Neural cell (in vitro differentiated cells): Measurements from ENCODE around the gene TUBB2A. TPM values are rescaled to one million over a fixed set of nuclear protein-coding genes. Genes with fewer than 3 reads are reported as not detected.

Source experiments
- H2AFZ ChIP-seq: fragments of 200-600, 300-800 bp; sonication (generic), shearing (Covaris generic); 2 replicates; pipeline ENCODE4 v1.6.0; 2014; ENCODE audit warnings: low read depth, mild to moderate bottlenecking, antibody characterized with exemption, low read length, moderate library complexity
- H3F3A ChIP-seq: fragments of 200-600 bp; shearing (Covaris generic); 2 replicates; pipeline ENCODE4 v1.6.1; 2016; ENCODE audit warnings: mild to moderate bottlenecking, moderate library complexity, mixed read lengths, antibody characterized with exemption, low read length; ENCODE audit not compliant: insufficient read depth, poor library complexity, severe bottlenecking
- H3K27ac ChIP-seq: fragments of 200-600, 300-800 bp; sonication (generic), shearing (Covaris generic); 2 replicates; pipeline ENCODE4 v1.5.1; 2014; ENCODE audit warnings: mild to moderate bottlenecking, low read length, moderate library complexity
- H3K27me3 ChIP-seq: fragments of 300-800, 200-600 bp; sonication (generic), shearing (Covaris generic); 2 replicates; pipeline ENCODE4 v1.6.0; 2014; ENCODE audit warnings: mild to moderate bottlenecking, low read depth, low read length, moderate library complexity; ENCODE audit not compliant: insufficient read depth
- H3K36me3 ChIP-seq: fragments of 300-800, 200-600 bp; sonication (generic), shearing (Covaris generic); 2 replicates; pipeline ENCODE4 v1.5.1; 2014; ENCODE audit warnings: mild to moderate bottlenecking, antibody characterized with exemption, low read length, moderate library complexity; ENCODE audit not compliant: insufficient read depth
- H3K4me2 ChIP-seq: fragments of 300-800, 200-600 bp; sonication (generic), shearing (Covaris generic); 2 replicates; pipeline ENCODE4 v1.6.0; 2014; ENCODE audit warnings: mild to moderate bottlenecking, low read length
- H3K4me3 ChIP-seq: fragments of 300-800, 200-600 bp; sonication (generic), shearing (Covaris generic); 2 replicates; pipeline ENCODE4 v1.5.1; 2014; ENCODE audit warnings: mild to moderate bottlenecking, low read length, moderate library complexity
- H3K79me2 ChIP-seq: fragments of 200-600 bp; shearing (Covaris generic); replicated peaks from 2 replicates; pipeline ENCODE4 v1.6.0; 2014; ENCODE audit warnings: mild to moderate bottlenecking, low read length, moderate library complexity; ENCODE audit not compliant: insufficient read depth
- H3K9ac ChIP-seq: fragments of 300-800, 200-600 bp; sonication (generic), shearing (Covaris generic); 2 replicates; pipeline ENCODE4 v1.6.1; 2016; ENCODE audit warnings: mild to moderate bottlenecking, low read length, mixed read lengths
- H3K9me2 ChIP-seq: fragments of 200-600 bp; shearing (Covaris generic); 2 replicates; pipeline ENCODE4 v1.6.1; 2016; ENCODE audit warnings: mild to moderate bottlenecking, low read length, mixed read lengths; ENCODE audit not compliant: insufficient read depth
- H3K9me3 ChIP-seq: fragments of 200-600, 300-800 bp; sonication (generic), shearing (Covaris generic); 2 replicates; pipeline ENCODE4 v1.6.1; 2016; ENCODE audit warnings: mild to moderate bottlenecking, mixed run types, low read length, moderate library complexity, mixed read lengths
- H4K20me1 ChIP-seq: fragments of 200-600 bp; shearing (Covaris generic); 2 replicates; pipeline ENCODE4 v1.6.1; 2016; ENCODE audit warnings: mild to moderate bottlenecking, mixed run types; ENCODE audit not compliant: insufficient read depth
- CTCF ChIP-seq: fragments of 450-650 bp; IDR thresholded peaks from 2 replicates; pipeline ENCODE4 v1.5.1; 2014; ENCODE audit warnings: antibody characterized with exemption, mild to moderate bottlenecking, moderate library complexity; ENCODE audit not compliant: poor library complexity, severe bottlenecking
- EP300 ChIP-seq: fragments of 450-650 bp; conservative IDR thresholded peaks from 2 replicates; pipeline ENCODE4 v1.6.1; 2014; ENCODE audit warnings: antibody characterized with exemption, mild to moderate bottlenecking, moderate library complexity; ENCODE audit not compliant: poor library complexity, severe bottlenecking
- EZH2 ChIP-seq: fragments of 200-600, 300-800 bp; shearing (Covaris generic), sonication (generic); IDR thresholded peaks from 2 replicates; pipeline ENCODE4 v1.6.1; 2014; ENCODE audit warnings: antibody characterized with exemption, low read length, borderline replicate concordance, mild to moderate bottlenecking; ENCODE audit not compliant: insufficient read depth, poor library complexity, severe bottlenecking
- MXI1 ChIP-seq: fragments of 450-650 bp; conservative IDR thresholded peaks from 2 replicates; pipeline ENCODE4 v1.6.1; 2014; ENCODE audit warnings: antibody characterized with exemption, mild to moderate bottlenecking; ENCODE audit not compliant: poor library complexity, severe bottlenecking
- POLR2AphosphoS5 ChIP-seq: IDR thresholded peaks from 2 replicates; pipeline ENCODE4 v1.6.1; 2012
- RAD21 ChIP-seq: fragments of 450-650 bp; conservative IDR thresholded peaks from 2 replicates; pipeline ENCODE4 v1.6.1; 2014; ENCODE audit warnings: antibody characterized with exemption, mild to moderate bottlenecking, moderate library complexity
- SMC3 ChIP-seq: fragments of 450-650 bp; conservative IDR thresholded peaks from 2 replicates; pipeline ENCODE4 v1.6.1; 2014; ENCODE audit warnings: antibody characterized with exemption, mild to moderate bottlenecking, moderate library complexity; ENCODE audit not compliant: poor library complexity
- TAF1 ChIP-seq: IDR thresholded peaks from 2 replicates; pipeline ENCODE4 v1.6.1; 2012; ENCODE audit warnings: low read depth
- polyA plus RNA-seq: library from polyadenylated mRNA; depleted of rRNA; stranded (reverse); fragments of >200 nt; gene quantifications from 2 replicates; pipeline ENCODE4 v1.2.3, GENCODE V29; 2014
- TF ChIP-seq, protein P1 (sequence below): IDR thresholded peaks from 2 replicates; pipeline ENCODE4 v1.6.1; 2012; ENCODE audit warnings: borderline replicate concordance

TUBB2A gene
- polyA plus RNA-seq, 1 donor from 2014 or later: 1,088 TPM

DNA sequence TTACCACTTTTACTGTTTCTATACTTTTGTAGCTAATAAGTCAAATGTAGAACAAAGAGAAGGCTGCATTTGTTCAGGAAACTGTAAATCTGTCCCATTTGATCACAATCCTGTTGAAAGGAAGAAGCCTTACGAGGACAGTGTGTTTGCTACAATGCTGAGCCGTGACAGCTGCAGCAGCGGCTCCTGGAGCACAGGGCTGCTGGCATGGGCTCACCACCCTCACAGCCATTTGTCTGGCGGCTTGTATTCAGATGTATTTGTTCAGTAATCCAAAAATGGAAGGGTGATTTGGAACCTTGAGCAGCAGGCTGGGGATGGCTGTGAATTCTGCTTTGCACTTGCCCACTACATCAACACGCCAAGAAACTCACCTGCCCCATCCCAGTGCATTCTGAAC, 5.7 kb downstream of the TUBB2A start:
- no peak overlapping the region for H3K4me2 ChIP-seq
- peaks cover 3% of the 10 kb centered on the region for H3F3A ChIP-seq
- H2AFZ ChIP-seq: no peak overlapping the region
- no peak overlapping the region for H3K4me3 ChIP-seq
- H3K27ac ChIP-seq: no peak overlapping the region
- TF ChIP-seq TAF1 (no peak), MXI1 (no peak), EZH2 (no peak)
- no peaks in the 10 kb centered on the region for H3K9me2 ChIP-seq
- H3K27me3 ChIP-seq: no peaks in the 10 kb centered on the region
- H3K79me2 ChIP-seq: peaks cover 23% of the 10 kb centered on the region
- H3K9ac ChIP-seq: no peak overlapping the region
- no peaks in the 10 kb centered on the region for H4K20me1 ChIP-seq
- H3K9me3 ChIP-seq: no peaks in the 10 kb centered on the region
- peaks cover 11% of the 10 kb centered on the region for H3K36me3 ChIP-seq

DNA sequence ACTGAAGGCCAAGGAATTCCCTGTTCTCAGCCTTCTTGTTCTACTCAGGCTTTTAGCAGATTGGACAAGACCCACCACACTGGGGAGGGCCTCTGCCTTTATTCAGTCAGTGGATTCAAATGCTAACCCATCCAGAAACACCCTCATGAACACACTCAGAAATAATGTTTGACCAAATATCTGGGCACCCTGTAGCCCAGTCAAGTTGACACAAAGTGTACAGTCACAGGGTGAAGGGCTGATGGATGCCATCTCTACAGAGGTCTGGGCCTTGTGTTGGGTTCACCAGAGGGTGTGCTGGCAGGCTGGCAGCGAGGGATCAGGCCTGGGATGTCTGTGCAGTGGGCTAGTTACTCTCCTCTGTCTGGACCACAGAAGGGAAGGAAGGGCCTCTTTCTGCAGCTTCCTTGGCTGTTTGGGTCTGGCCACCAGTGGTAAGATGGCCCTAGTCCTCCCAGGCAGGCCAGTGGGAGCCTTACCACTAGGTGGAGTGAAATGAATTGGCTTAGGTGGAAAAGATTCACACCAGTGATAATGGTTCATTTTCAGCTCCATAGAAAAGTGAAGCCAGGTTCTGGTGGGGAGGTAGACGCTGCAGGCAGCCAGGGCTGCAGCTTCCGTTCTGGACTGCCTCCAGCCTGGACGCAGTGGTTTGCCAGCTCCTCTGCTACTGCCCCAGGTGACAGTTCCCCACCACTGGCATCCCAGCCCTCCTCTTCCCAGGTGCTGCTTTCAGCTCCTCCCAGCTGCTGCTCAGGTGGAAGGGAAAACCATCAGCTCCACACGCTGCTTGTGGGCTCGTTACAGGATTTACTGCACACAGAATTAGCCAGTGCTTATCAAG, 9.2 kb downstream of the TUBB2A start:
- no peak for TF ChIP-seq POLR2AphosphoS5
- TF ChIP-seq CTCF: peak; percentile 14
- no peaks in the 10 kb centered on the region for H4K20me1 ChIP-seq

DNA sequence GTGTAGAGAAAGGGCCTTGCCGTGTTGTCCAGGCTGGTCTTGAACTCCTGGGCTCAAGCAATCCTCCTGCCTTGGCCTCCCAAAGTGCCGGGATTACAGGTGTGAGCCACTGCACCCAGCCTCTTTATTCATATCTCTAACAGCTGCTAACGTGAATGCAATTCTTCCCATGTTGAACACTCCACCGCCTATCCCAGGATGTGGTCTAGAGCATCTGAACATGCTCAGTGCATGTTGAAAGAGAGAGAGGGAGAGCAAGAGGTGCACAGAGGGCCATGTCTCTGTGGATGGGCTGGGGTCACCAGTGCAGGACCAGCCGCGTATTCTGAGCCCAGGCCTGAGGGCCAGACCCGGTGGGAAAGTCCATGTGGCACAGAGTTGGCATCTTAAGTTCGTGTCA, 12.8 kb downstream of the TUBB2A start:
- H3F3A ChIP-seq: no peaks in the 10 kb centered on the region
- H3K27me3 ChIP-seq: no peaks in the 10 kb centered on the region
- no peak overlapping the region for H3K4me3 ChIP-seq
- no peaks in the 10 kb centered on the region for H3K9me3 ChIP-seq
- H3K79me2 ChIP-seq: no peaks in the 10 kb centered on the region
- no peak overlapping the region for H3K27ac ChIP-seq
- no peak overlapping the region for H3K9ac ChIP-seq
- H4K20me1 ChIP-seq: no peaks in the 10 kb centered on the region
- H3K36me3 ChIP-seq: no peaks in the 10 kb centered on the region
- TF ChIP-seq RAD21: no peak
- TF ChIP-seq, protein P1, sequence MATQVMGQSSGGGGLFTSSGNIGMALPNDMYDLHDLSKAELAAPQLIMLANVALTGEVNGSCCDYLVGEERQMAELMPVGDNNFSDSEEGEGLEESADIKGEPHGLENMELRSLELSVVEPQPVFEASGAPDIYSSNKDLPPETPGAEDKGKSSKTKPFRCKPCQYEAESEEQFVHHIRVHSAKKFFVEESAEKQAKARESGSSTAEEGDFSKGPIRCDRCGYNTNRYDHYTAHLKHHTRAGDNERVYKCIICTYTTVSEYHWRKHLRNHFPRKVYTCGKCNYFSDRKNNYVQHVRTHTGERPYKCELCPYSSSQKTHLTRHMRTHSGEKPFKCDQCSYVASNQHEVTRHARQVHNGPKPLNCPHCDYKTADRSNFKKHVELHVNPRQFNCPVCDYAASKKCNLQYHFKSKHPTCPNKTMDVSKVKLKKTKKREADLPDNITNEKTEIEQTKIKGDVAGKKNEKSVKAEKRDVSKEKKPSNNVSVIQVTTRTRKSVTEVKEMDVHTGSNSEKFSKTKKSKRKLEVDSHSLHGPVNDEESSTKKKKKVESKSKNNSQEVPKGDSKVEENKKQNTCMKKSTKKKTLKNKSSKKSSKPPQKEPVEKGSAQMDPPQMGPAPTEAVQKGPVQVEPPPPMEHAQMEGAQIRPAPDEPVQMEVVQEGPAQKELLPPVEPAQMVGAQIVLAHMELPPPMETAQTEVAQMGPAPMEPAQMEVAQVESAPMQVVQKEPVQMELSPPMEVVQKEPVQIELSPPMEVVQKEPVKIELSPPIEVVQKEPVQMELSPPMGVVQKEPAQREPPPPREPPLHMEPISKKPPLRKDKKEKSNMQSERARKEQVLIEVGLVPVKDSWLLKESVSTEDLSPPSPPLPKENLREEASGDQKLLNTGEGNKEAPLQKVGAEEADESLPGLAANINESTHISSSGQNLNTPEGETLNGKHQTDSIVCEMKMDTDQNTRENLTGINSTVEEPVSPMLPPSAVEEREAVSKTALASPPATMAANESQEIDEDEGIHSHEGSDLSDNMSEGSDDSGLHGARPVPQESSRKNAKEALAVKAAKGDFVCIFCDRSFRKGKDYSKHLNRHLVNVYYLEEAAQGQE: no peak
- no peak for TF ChIP-seq MXI1
- TF ChIP-seq SMC3: no peak
- TF ChIP-seq TAF1: no peak
- no peak for TF ChIP-seq CTCF
- TF ChIP-seq EZH2: no peak
- no peak for TF ChIP-seq POLR2AphosphoS5
- no peak for TF ChIP-seq EP300
- H3K9me2 ChIP-seq: no peaks in the 10 kb centered on the region
- no peak overlapping the region for H2AFZ ChIP-seq
- no peak overlapping the region for H3K4me2 ChIP-seq

More for the DNA sequence above, 9.2 kb downstream of the TUBB2A start:
- H3K27me3 ChIP-seq: no peaks in the 10 kb centered on the region
- H3K27ac ChIP-seq: no peak overlapping the region
- H3F3A ChIP-seq: peaks cover 3% of the 10 kb centered on the region
- no peak overlapping the region for H2AFZ ChIP-seq
- peaks cover 6% of the 10 kb centered on the region for H3K36me3 ChIP-seq
- no peak overlapping the region for H3K4me2 ChIP-seq
- peaks cover 4% of the 10 kb centered on the region for H3K79me2 ChIP-seq
- H3K9ac ChIP-seq: no peak overlapping the region
- no peak overlapping the region for H3K4me3 ChIP-seq
- H3K9me2 ChIP-seq: no peaks in the 10 kb centered on the region
- no peaks in the 10 kb centered on the region for H3K9me3 ChIP-seq
